ENCODE results near the gene AFG3L2.

AFG3L2 gene

GRCh38 chr18:12326711-12327460 lies 50.1 kb downstream of the AFG3L2 start:
- Histone ChIP-seq H3K27ac (ENCODE audit: low read depth, low read length) (peak overlapping the region; percentile 47; the same call in 1 of the 2 replicates), H3K36me3 (ENCODE audit: insufficient read depth, low read length) (peaks cover 35% of the 10 kb centered on the region), H3K4me3 (ENCODE audit: low read depth, low read length) (no peak overlapping the region), H3K79me2 (ENCODE audit: control insufficient read depth, insufficient read depth, low read length, unreplicated experiment) (peaks cover 23% of the 10 kb centered on the region), H3K4me1 (ENCODE audit: control insufficient read depth, insufficient read depth, low read length, unreplicated experiment) (peaks cover 5% of the 10 kb centered on the region), H2AFZ (ENCODE audit: low read length, unreplicated experiment) (no peak overlapping the region), H3K27me3 (ENCODE audit: insufficient read depth, low read length) (no peaks in the 10 kb centered on the region)

GRCh38 chr18:12325726-12326245 lies 51.2 kb downstream of the AFG3L2 start:
- Histone ChIP-seq H3K27me3 (ENCODE audit: insufficient read depth, low read length) (no peaks in the 10 kb centered on the region), H3K4me3 (ENCODE audit: low read depth, low read length) (no peak overlapping the region), H3K79me2 (ENCODE audit: control insufficient read depth, insufficient read depth, low read length, unreplicated experiment) (peaks cover 33% of the 10 kb centered on the region), H2AFZ (ENCODE audit: low read length, unreplicated experiment) (no peak overlapping the region), H3K27ac (ENCODE audit: low read depth, low read length) (no peak overlapping the region), H3K36me3 (ENCODE audit: insufficient read depth, low read length) (peaks cover 43% of the 10 kb centered on the region), H3K4me1 (ENCODE audit: control insufficient read depth, insufficient read depth, low read length, unreplicated experiment) (peaks cover 11% of the 10 kb centered on the region)

- Histone ChIP-seq H3K36me3 (ENCODE audit: insufficient read depth, low read length) (peaks cover 49% of the 10 kb centered on the region), H2AFZ (ENCODE audit: low read length, unreplicated experiment) (no peak overlapping the region), H3K27ac (ENCODE audit: low read depth, low read length) (no peak overlapping the region), H3K4me3 (ENCODE audit: low read depth, low read length) (no peak overlapping the region), H3K79me2 (ENCODE audit: control insufficient read depth, insufficient read depth, low read length, unreplicated experiment) (peaks cover 39% of the 10 kb centered on the region), H3K4me1 (ENCODE audit: control insufficient read depth, insufficient read depth, low read length, unreplicated experiment) (peaks cover 12% of the 10 kb centered on the region), H3K27me3 (ENCODE audit: insufficient read depth, low read length) (no peaks in the 10 kb centered on the region)
Measured at GRCh38 chr18:12324991-12325725, 51.9 kb downstream of the AFG3L2 start.

GRCh38 chr18:12321333-12321732 lies 55.7 kb downstream of the AFG3L2 start:
- Histone ChIP-seq H3K4me1 (ENCODE audit: control insufficient read depth, insufficient read depth, low read length, unreplicated experiment) (peaks cover 29% of the 10 kb centered on the region), H3K27ac (ENCODE audit: low read depth, low read length) (no peak overlapping the region)

GRCh38 chr18:12318857-12319256 lies 58.2 kb downstream of the AFG3L2 start:
- Histone ChIP-seq H3K4me3 (ENCODE audit: low read depth, low read length) (no peak overlapping the region), H3K4me1 (ENCODE audit: control insufficient read depth, insufficient read depth, low read length, unreplicated experiment) (peaks cover 54% of the 10 kb centered on the region), H3K79me2 (ENCODE audit: control insufficient read depth, insufficient read depth, low read length, unreplicated experiment) (peaks cover 84% of the 10 kb centered on the region), H3K36me3 (ENCODE audit: insufficient read depth, low read length) (peaks cover 60% of the 10 kb centered on the region), H3K27me3 (ENCODE audit: insufficient read depth, low read length) (no peaks in the 10 kb centered on the region), H2AFZ (ENCODE audit: low read length, unreplicated experiment) (no peak overlapping the region), H3K27ac (ENCODE audit: low read depth, low read length) (peak overlapping the region; percentile 78)

More at GRCh38 chr18:12321333-12321732, 55.7 kb downstream of the AFG3L2 start:
- Histone ChIP-seq H3K79me2 (ENCODE audit: control insufficient read depth, insufficient read depth, low read length, unreplicated experiment) (peaks cover 69% of the 10 kb centered on the region), H3K27me3 (ENCODE audit: insufficient read depth, low read length) (no peaks in the 10 kb centered on the region), H2AFZ (ENCODE audit: low read length, unreplicated experiment) (no peak overlapping the region), H3K4me3 (ENCODE audit: low read depth, low read length) (no peak overlapping the region), H3K36me3 (ENCODE audit: insufficient read depth, low read length) (peaks cover 52% of the 10 kb centered on the region)

- H3K27ac ChIP-seq (ENCODE audit: low read depth, low read length), result peak overlapping the region; percentile 78
- no peaks in the 10 kb centered on the region for H3K27me3 ChIP-seq (ENCODE audit: insufficient read depth, low read length)
- H3K4me3 ChIP-seq (ENCODE audit: low read depth, low read length), result no peak overlapping the region
- no peak overlapping the region for H2AFZ ChIP-seq (ENCODE audit: low read length, unreplicated experiment)
- H3K79me2 ChIP-seq (ENCODE audit: control insufficient read depth, insufficient read depth, low read length, unreplicated experiment), result peaks cover 84% of the 10 kb centered on the region
- H3K36me3 ChIP-seq (ENCODE audit: insufficient read depth, low read length), result peaks cover 66% of the 10 kb centered on the region
- peaks cover 59% of the 10 kb centered on the region for H3K4me1 ChIP-seq (ENCODE audit: control insufficient read depth, insufficient read depth, low read length, unreplicated experiment)
Measured at GRCh38 chr18:12318334-12318697, 58.7 kb downstream of the AFG3L2 start.

- peak overlapping the region; percentile 78 for H3K27ac ChIP-seq (ENCODE audit: low read depth, low read length)
- peaks cover 64% of the 10 kb centered on the region for H3K4me1 ChIP-seq (ENCODE audit: control insufficient read depth, insufficient read depth, low read length, unreplicated experiment)
Measured at GRCh38 chr18:12317664-12318333, 59.2 kb downstream of the AFG3L2 start.

GRCh38 chr18:12315911-12316310 lies 61.1 kb downstream of the AFG3L2 start:
- H3K79me2 ChIP-seq (ENCODE audit: control insufficient read depth, insufficient read depth, low read length, unreplicated experiment), result peaks cover 89% of the 10 kb centered on the region
- H3K27ac ChIP-seq (ENCODE audit: low read depth, low read length), result peak overlapping the region; percentile 78
- peak overlapping the region; percentile 19 for H3K4me3 ChIP-seq (ENCODE audit: low read depth, low read length)
- no peak overlapping the region for H2AFZ ChIP-seq (ENCODE audit: low read length, unreplicated experiment)
- no peaks in the 10 kb centered on the region for H3K27me3 ChIP-seq (ENCODE audit: insufficient read depth, low read length)
- peaks cover 63% of the 10 kb centered on the region for H3K4me1 ChIP-seq (ENCODE audit: control insufficient read depth, insufficient read depth, low read length, unreplicated experiment)
- H3K36me3 ChIP-seq (ENCODE audit: insufficient read depth, low read length), result peaks cover 69% of the 10 kb centered on the region

More at GRCh38 chr18:12317664-12318333, 59.2 kb downstream of the AFG3L2 start:
- Histone ChIP-seq H3K79me2 (ENCODE audit: control insufficient read depth, insufficient read depth, low read length, unreplicated experiment) (peaks cover 86% of the 10 kb centered on the region), H2AFZ (ENCODE audit: low read length, unreplicated experiment) (no peak overlapping the region), H3K36me3 (ENCODE audit: insufficient read depth, low read length) (peaks cover 65% of the 10 kb centered on the region), H3K4me3 (ENCODE audit: low read depth, low read length) (no peak overlapping the region), H3K27me3 (ENCODE audit: insufficient read depth, low read length) (no peaks in the 10 kb centered on the region)

GRCh38 chr18:12315490-12315889 lies 61.5 kb downstream of the AFG3L2 start:
- H3K4me1 ChIP-seq (ENCODE audit: control insufficient read depth, insufficient read depth, low read length, unreplicated experiment), result peaks cover 64% of the 10 kb centered on the region
- H3K79me2 ChIP-seq (ENCODE audit: control insufficient read depth, insufficient read depth, low read length, unreplicated experiment), result peaks cover 89% of the 10 kb centered on the region
- no peak overlapping the region for H2AFZ ChIP-seq (ENCODE audit: low read length, unreplicated experiment)
- H3K4me3 ChIP-seq (ENCODE audit: low read depth, low read length), result peak overlapping the region; percentile 19
- H3K36me3 ChIP-seq (ENCODE audit: insufficient read depth, low read length), result peaks cover 69% of the 10 kb centered on the region
- H3K27me3 ChIP-seq (ENCODE audit: insufficient read depth, low read length), result no peaks in the 10 kb centered on the region
- peak overlapping the region; percentile 78 for H3K27ac ChIP-seq (ENCODE audit: low read depth, low read length)

- Histone ChIP-seq H3K4me3 (ENCODE audit: low read depth, low read length) (peak overlapping the region; percentile 19), H3K79me2 (ENCODE audit: control insufficient read depth, insufficient read depth, low read length, unreplicated experiment) (peaks cover 92% of the 10 kb centered on the region), H3K27ac (ENCODE audit: low read depth, low read length) (peak overlapping the region; percentile 78), H3K36me3 (ENCODE audit: insufficient read depth, low read length) (peaks cover 71% of the 10 kb centered on the region), H3K4me1 (ENCODE audit: control insufficient read depth, insufficient read depth, low read length, unreplicated experiment) (peaks cover 70% of the 10 kb centered on the region), H3K27me3 (ENCODE audit: insufficient read depth, low read length) (no peaks in the 10 kb centered on the region), H2AFZ (ENCODE audit: low read length, unreplicated experiment) (no peak overlapping the region)
Measured at GRCh38 chr18:12314591-12315305, 62.3 kb downstream of the AFG3L2 start.

Data from ACC112 (cell line).